GM18861 (cell line): ENCODE measurements around the gene LZTS3.
"Not testable (repeated sequence)": the region's sequence is repeated elsewhere in the genome, so short reads cannot be mapped to it uniquely, and the experiment has no call there.

Experiments
- ATAC-seq: cut with Tn5 transposase; IDR thresholded peaks from one replicate; pipeline ENCODE4 v1.9.1; 2021; ENCODE audit not compliant: unreplicated experiment

The LZTS3 gene

GRCh38 chr20:3172933-3173609 lies at the start of gene LZTS3:
Gene LZTS3, minus strand, starts transcription at chr20:3173549. Its CDS starts 6,386 bp downstream, at chr20:3167163.
- no peak for ATAC-seq

- no peak for ATAC-seq
These were observed 48.3 kb upstream of the LZTS3 start for GRCh38 chr20:3221398-3222226.

- peak; percentile 42 for ATAC-seq
These were observed 45.1 kb upstream of the LZTS3 start for GRCh38 chr20:3218307-3218988.

GRCh38 chr20:3215359-3215917 lies 42.1 kb upstream of the LZTS3 start:
- not testable (repeated sequence) for ATAC-seq

GRCh38 chr20:3213226-3213625 lies 39.9 kb upstream of the LZTS3 start:
- no peak for ATAC-seq

- ATAC-seq = no peak
These were observed 37.0 kb upstream of the LZTS3 start for GRCh38 chr20:3210346-3210745.

- no peak for ATAC-seq
These were observed 36.6 kb upstream of the LZTS3 start for GRCh38 chr20:3209946-3210317.

- ATAC-seq = no peak
These were observed 36.1 kb upstream of the LZTS3 start, which contains the start of gene ITPA for GRCh38 chr20:3209257-3209945. Gene ITPA, plus strand, starts transcription at chr20:3209498. Its CDS starts 54 bp downstream, at chr20:3209552.

- ATAC-seq = no peak
These were observed 35.5 kb upstream of the LZTS3 start for GRCh38 chr20:3208786-3209256.

- ATAC-seq = peak; percentile 77
These were observed 30.9 kb upstream of the LZTS3 start, which contains the start of gene DDRGK1 for GRCh38 chr20:3204124-3204794. Gene DDRGK1, minus strand, starts transcription at chr20:3204682. Its CDS starts 55 bp downstream, at chr20:3204627.

GRCh38 chr20:3203315-3204123 lies 30.2 kb upstream of the LZTS3 start:
- no peak for ATAC-seq

- no peak for ATAC-seq
These were observed 29.6 kb upstream of the LZTS3 start for GRCh38 chr20:3202965-3203314.

GRCh38 chr20:3199976-3200755 lies 26.8 kb upstream of the LZTS3 start:
- no peak for ATAC-seq

GRCh38 chr20:3199206-3199605 lies 25.9 kb upstream of the LZTS3 start:
- no peak for ATAC-seq

- ATAC-seq = no peak
These were observed 22.4 kb upstream of the LZTS3 start for GRCh38 chr20:3195590-3196237.

- ATAC-seq = no peak
These were observed 21.4 kb upstream of the LZTS3 start for GRCh38 chr20:3194617-3195280.

- no peak for ATAC-seq
These were observed 20.7 kb upstream of the LZTS3 start for GRCh38 chr20:3193806-3194616.
